HUES48 (cell line): ENCODE results near the gene CALU.
A peak's percentile ranks its signal among the peaks of the same experiment; 100 is the strongest.

Experiments
- H3K27ac ChIP-seq: one replicate; pipeline ENCODE4 v1.7.0; 2013; ENCODE audit warnings: low read depth, low read length, inconsistent platforms
- H3K27me3 ChIP-seq: 2 replicates; pipeline ENCODE4 v1.6.1; 2013; ENCODE audit warnings: mild to moderate bottlenecking, low read length; ENCODE audit not compliant: control insufficient read depth, insufficient read depth
- H3K36me3 ChIP-seq: 2 replicates; pipeline ENCODE4 v1.6.1; 2013; ENCODE audit warnings: low read length; ENCODE audit not compliant: control insufficient read depth, insufficient read depth
- H3K4me1 ChIP-seq: 2 replicates; pipeline ENCODE4 v1.6.1; 2013; ENCODE audit warnings: mild to moderate bottlenecking, low read length; ENCODE audit not compliant: control insufficient read depth, insufficient read depth
- H3K4me3 ChIP-seq: 2 replicates; pipeline ENCODE4 v1.5.1; 2013; ENCODE audit warnings: mild to moderate bottlenecking, low read depth, low read length
- H3K9ac ChIP-seq: 2 replicates; pipeline ENCODE4 v1.6.1; 2013; ENCODE audit warnings: mild to moderate bottlenecking, low read depth, low read length, moderate library complexity
- H3K9me3 ChIP-seq: 2 replicates; pipeline ENCODE4 v1.6.1; 2013; ENCODE audit warnings: low read length; ENCODE audit not compliant: control insufficient read depth, insufficient read depth

Gene CALU

GRCh38 chr7:128773604-128774003 is 34.4 kb downstream of the CALU start:
- Histone ChIP-seq H3K27me3 (no peaks in the 10 kb centered on the region), H3K4me3 (no peak overlapping the region), H3K9me3 (no peaks in the 10 kb centered on the region; the same call in 1 of the 2 replicates), H3K27ac (no peak overlapping the region), H3K36me3 (peaks cover 43% of the 10 kb centered on the region), H3K4me1 (no peaks in the 10 kb centered on the region), H3K9ac (no peak overlapping the region)

- Histone ChIP-seq H3K27ac (no peak overlapping the region), H3K4me3 (no peak overlapping the region), H3K27me3 (no peaks in the 10 kb centered on the region), H3K36me3 (peaks cover 38% of the 10 kb centered on the region), H3K4me1 (no peaks in the 10 kb centered on the region), H3K9ac (no peak overlapping the region), H3K9me3 (no peaks in the 10 kb centered on the region; the same call in 1 of the 2 replicates)
Observed at GRCh38 chr7:128774029-128774689, 35.0 kb downstream of the CALU start.

GRCh38 chr7:128774921-128775320 is 35.8 kb downstream of the CALU start:
- H3K27ac ChIP-seq = no peak overlapping the region
- no peaks in the 10 kb centered on the region for H3K27me3 ChIP-seq
- no peaks in the 10 kb centered on the region for H3K4me1 ChIP-seq
- H3K9ac ChIP-seq = no peak overlapping the region
- H3K9me3 ChIP-seq = no peaks in the 10 kb centered on the region; the same call in 1 of the 2 replicates
- H3K36me3 ChIP-seq = peaks cover 31% of the 10 kb centered on the region
- no peak overlapping the region for H3K4me3 ChIP-seq

- no peaks in the 10 kb centered on the region for H3K4me1 ChIP-seq
- no peak within 1 kb of the TSS for H3K27ac ChIP-seq
- H3K4me3 ChIP-seq = no peak within 1 kb of the TSS
- H3K27me3 ChIP-seq = no peaks in the 10 kb centered on the region
- H3K9ac ChIP-seq = no peak within 1 kb of the TSS
- H3K36me3 ChIP-seq = peaks cover 21% of the 10 kb centered on the region
- H3K9me3 ChIP-seq = no peaks in the 10 kb centered on the region; the same call in 1 of the 2 replicates
Observed at GRCh38 chr7:128775744-128776474, 36.8 kb downstream of the CALU start, which contains the start of gene OPN1SW. TSS of gene OPN1SW (minus strand) at chr7:128775794. CDS start at chr7:128775781, 13 bp downstream.

GRCh38 chr7:128777156-128778123 is 38.3 kb downstream of the CALU start:
- H3K27me3 ChIP-seq = no peaks in the 10 kb centered on the region
- H3K4me3 ChIP-seq = no peak overlapping the region
- H3K36me3 ChIP-seq = peaks cover 6% of the 10 kb centered on the region
- H3K9ac ChIP-seq = no peak overlapping the region
- peaks cover 5% of the 10 kb centered on the region; the same call in 1 of the 2 replicates for H3K4me1 ChIP-seq
- H3K27ac ChIP-seq = no peak overlapping the region
- H3K9me3 ChIP-seq = no peaks in the 10 kb centered on the region; the same call in 1 of the 2 replicates

- H3K4me3 ChIP-seq = no peak overlapping the region
- H3K27me3 ChIP-seq = no peaks in the 10 kb centered on the region
- H3K9ac ChIP-seq = no peak overlapping the region
- H3K27ac ChIP-seq = no peak overlapping the region
- H3K9me3 ChIP-seq = no peaks in the 10 kb centered on the region; the same call in 1 of the 2 replicates
- no peaks in the 10 kb centered on the region for H3K36me3 ChIP-seq
- peaks cover 9% of the 10 kb centered on the region for H3K4me1 ChIP-seq
Observed at GRCh38 chr7:128778946-128779345, 39.8 kb downstream of the CALU start.

GRCh38 chr7:128781126-128781525 is 42.0 kb downstream of the CALU start:
- Histone ChIP-seq H3K27ac (no peak overlapping the region), H3K4me3 (no peak overlapping the region), H3K9ac (no peak overlapping the region), H3K4me1 (peaks cover 9% of the 10 kb centered on the region), H3K27me3 (no peaks in the 10 kb centered on the region), H3K9me3 (no peaks in the 10 kb centered on the region; the same call in 1 of the 2 replicates), H3K36me3 (no peaks in the 10 kb centered on the region)

GRCh38 chr7:128781851-128782250 is 42.7 kb downstream of the CALU start:
- no peaks in the 10 kb centered on the region for H3K36me3 ChIP-seq
- H3K9ac ChIP-seq = no peak overlapping the region
- no peak overlapping the region for H3K27ac ChIP-seq
- no peak overlapping the region for H3K4me3 ChIP-seq
- H3K9me3 ChIP-seq = no peaks in the 10 kb centered on the region; the same call in 1 of the 2 replicates
- no peaks in the 10 kb centered on the region for H3K27me3 ChIP-seq
- peaks cover 9% of the 10 kb centered on the region for H3K4me1 ChIP-seq

GRCh38 chr7:128783143-128783861 is 44.1 kb downstream of the CALU start:
- Histone ChIP-seq H3K27me3 (no peaks in the 10 kb centered on the region), H3K4me3 (peak overlapping the region; percentile 66), H3K9ac (no peak overlapping the region)

GRCh38 chr7:128785738-128786137 is 46.6 kb downstream of the CALU start:
- H3K27me3 ChIP-seq = peaks cover 4% of the 10 kb centered on the region; the same call in 1 of the 2 replicates
- H3K27ac ChIP-seq = no peak overlapping the region
- H3K36me3 ChIP-seq = no peaks in the 10 kb centered on the region
- H3K4me3 ChIP-seq = no peak overlapping the region
- H3K9ac ChIP-seq = no peak overlapping the region
- peaks cover 9% of the 10 kb centered on the region for H3K4me1 ChIP-seq
- H3K9me3 ChIP-seq = no peaks in the 10 kb centered on the region

More at GRCh38 chr7:128783143-128783861, 44.1 kb downstream of the CALU start:
- Histone ChIP-seq H3K4me1 (peaks cover 9% of the 10 kb centered on the region), H3K27ac (peak overlapping the region; percentile 12), H3K36me3 (no peaks in the 10 kb centered on the region), H3K9me3 (no peaks in the 10 kb centered on the region)
